Liver (tissue), 9 donors: Measurements from ENCODE around the gene SNAPC2. TPM values are rescaled to one million over a fixed set of nuclear protein-coding genes. Genes with fewer than 3 reads are reported as not detected.

Experiments
- DNase-seq: peaks from one replicate; pipeline ENCODE4 v3.0.0-alpha.2; 2017; ENCODE audit warnings: low spot score
- H3K27ac ChIP-seq, 2 donors: one replicate each; pipeline ENCODE4 v1.7.0; 2013; ENCODE audit warnings: inconsistent platforms in 2 of 2, low read length in 2 of 2, control low read depth in 1 of 2, low read depth in 1 of 2, mild to moderate bottlenecking in 1 of 2
- H3K27me3 ChIP-seq, 4 donors: one replicate each; pipeline versions ENCODE4 v1.6.1 to v1.7.0; 2013; ENCODE audit warnings: low read length in 3 of 4, inconsistent platforms in 1 of 4, mild to moderate bottlenecking in 1 of 4, moderate library complexity in 1 of 4; ENCODE audit not compliant: control insufficient read depth in 4 of 4, insufficient read depth in 4 of 4
- H3K36me3 ChIP-seq, 4 donors: one replicate each; pipeline versions ENCODE4 v1.6.1 to v1.7.0; 2013; ENCODE audit warnings: low read length in 3 of 4, mild to moderate bottlenecking in 3 of 4, low read depth in 1 of 4, moderate library complexity in 1 of 4; ENCODE audit not compliant: control insufficient read depth in 4 of 4, insufficient read depth in 3 of 4
- H3K4me1 ChIP-seq, 4 donors: one replicate each; pipeline versions ENCODE4 v1.6.1 to v1.7.0; 2013; ENCODE audit warnings: low read length in 3 of 4, mild to moderate bottlenecking in 3 of 4, moderate library complexity in 1 of 4; ENCODE audit not compliant: control insufficient read depth in 4 of 4, insufficient read depth in 4 of 4
- H3K4me3 ChIP-seq, 3 donors: one replicate each; pipeline versions ENCODE4 v1.6.1 to v1.7.0; 2013; ENCODE audit warnings: low read length in 3 of 3, control low read depth in 1 of 3, low read depth in 1 of 3, mild to moderate bottlenecking in 1 of 3
- H3K9ac ChIP-seq, 2 donors: one replicate each; pipeline ENCODE4 v1.7.0; 2013; ENCODE audit warnings: low read length in 2 of 2, mild to moderate bottlenecking in 2 of 2, moderate library complexity in 2 of 2, control low read depth in 1 of 2, low read depth in 1 of 2
- H3K9me3 ChIP-seq, 4 donors: one replicate each; pipeline versions ENCODE4 v1.6.1 to v1.7.0; 2013; ENCODE audit warnings: low read length in 3 of 4; ENCODE audit not compliant: control insufficient read depth in 4 of 4
- EGR1 ChIP-seq, 2 donors: IDR thresholded peaks; 2 replicates each; pipeline ENCODE4 v1.6.1; 2016 to 2018; ENCODE audit warnings: antibody characterized with exemption in 2 of 2, low read depth in 2 of 2
- FOXA1 ChIP-seq: IDR thresholded peaks from 2 replicates; pipeline ENCODE4 v1.6.1; 2016; ENCODE audit warnings: antibody characterized with exemption
- JUND ChIP-seq, 2 donors: IDR thresholded peaks; 2 replicates each; pipeline ENCODE4 v1.6.1; 2016; ENCODE audit warnings: antibody characterized with exemption in 2 of 2
- RAD21 ChIP-seq, 2 donors: IDR thresholded peaks; 2 replicates each; pipeline ENCODE4 v1.6.1; 2016; ENCODE audit warnings: antibody characterized with exemption in 2 of 2, mild to moderate bottlenecking in 2 of 2
- RXRA ChIP-seq, 2 donors: IDR thresholded peaks; 2 replicates each; pipeline ENCODE4 v1.6.1; 2017 to 2018; ENCODE audit warnings: antibody characterized with exemption in 2 of 2, mild to moderate bottlenecking in 1 of 2
- TAF1 ChIP-seq: conservative IDR thresholded peaks from 2 replicates; pipeline ENCODE4 v1.6.1; 2016; ENCODE audit warnings: antibody characterized with exemption, mild to moderate bottlenecking
- WGBS: extraction: QIAGEN DNeasy Blood & Tissue Kit; methylation state at CpG from one replicate; pipeline ENCODE4 v1.1.7; 2013; 5-methylcytosine and 5-hydroxymethylcytosine counted together
- polyA plus RNA-seq, 2 donors: library from polyadenylated mRNA; stranded (reverse) in 1 of 2; unstranded in 1 of 2; fragments of 200-250 nt in 1 of 2; fragments of >200 nt in 1 of 2; fragmentation: Nextera tagmentation in 1 of 2; extraction: Ambion mirVana in 1 of 2; gene quantifications; one replicate each; pipeline versions ENCODE4 v1.2.1 to v1.2.3, GENCODE V29; 2013 to 2015
- total RNA-seq, 2 donors: library from RNA; depleted of rRNA; stranded (reverse); fragments of >200 nt; gene quantifications; one replicate each; pipeline ENCODE4 v1.2.3, GENCODE V29; 2014
- TF ChIP-seq, protein P1 (sequence below): fragments of 150-350 bp; IDR thresholded peaks from 2 replicates; pipeline ENCODE4 v1.5.1; 2017; ENCODE audit warnings: improper control_type of control experiment, low read depth, low read length; ENCODE audit not compliant: missing input control
- TF ChIP-seq, protein P2 (sequence below): IDR thresholded peaks from 2 replicates; pipeline ENCODE4 v1.6.1; 2016; ENCODE audit warnings: antibody characterized with exemption
- TF ChIP-seq, protein P3 (sequence below): IDR thresholded peaks from 2 replicates; pipeline ENCODE4 v1.6.1; 2016; ENCODE audit warnings: antibody characterized with exemption, mild to moderate bottlenecking
- TF ChIP-seq, protein P4 (sequence below): IDR thresholded peaks from 2 replicates; pipeline ENCODE4 v1.6.1; 2016; ENCODE audit warnings: antibody characterized with exemption
- donor health status: healthy.
- donor health status: healthy.
- donor health status: healthy.
- donor health status: healthy.
- donor health status: healthy.

Gene SNAPC2
- total and polyA plus RNA-seq, 4 donors = 2.8 to 7.1 (median 3.3) TPM

DNA sequence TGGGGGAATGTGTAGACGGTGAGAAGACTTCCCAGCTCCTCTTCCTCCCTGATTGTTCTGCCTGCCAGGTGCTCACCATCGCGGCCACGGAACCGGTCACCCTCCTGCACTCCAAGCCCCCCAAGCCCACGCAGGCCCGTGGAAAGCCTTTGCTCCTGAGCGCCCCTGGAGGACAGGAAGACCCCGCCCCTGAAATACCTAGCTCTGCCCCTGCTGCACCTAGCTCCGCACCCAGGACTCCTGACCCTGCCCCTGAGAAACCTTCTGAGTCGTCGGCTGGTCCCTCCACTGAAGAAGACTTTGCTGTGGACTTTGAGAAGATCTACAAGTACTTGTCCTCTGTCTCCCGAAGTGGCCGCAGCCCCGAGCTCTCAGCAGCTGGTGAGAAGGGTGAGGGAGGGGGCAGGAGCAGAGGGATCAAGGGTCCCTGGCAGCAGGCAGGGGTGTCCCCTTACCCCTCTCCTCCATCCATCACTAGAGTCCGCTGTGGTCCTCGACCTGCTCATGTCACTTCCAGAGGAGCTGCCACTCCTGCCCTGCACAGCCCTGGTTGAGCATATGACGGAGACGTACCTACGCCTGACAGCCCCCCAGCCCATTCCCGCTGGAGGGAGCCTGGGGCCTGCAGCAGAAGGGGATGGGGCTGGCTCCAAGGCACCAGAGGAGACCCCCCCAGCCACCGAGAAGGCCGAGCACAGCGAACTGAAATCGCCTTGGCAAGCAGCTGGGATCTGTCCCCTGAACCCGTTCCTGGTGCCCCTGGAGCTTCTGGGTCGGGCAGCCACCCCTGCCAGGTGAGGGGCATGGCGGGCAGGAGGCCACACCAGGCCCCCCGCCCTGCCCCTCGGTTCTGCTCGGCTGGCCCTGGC lies 2.1 kb downstream of the SNAPC2 start (continued):
- TF ChIP-seq, protein P1, sequence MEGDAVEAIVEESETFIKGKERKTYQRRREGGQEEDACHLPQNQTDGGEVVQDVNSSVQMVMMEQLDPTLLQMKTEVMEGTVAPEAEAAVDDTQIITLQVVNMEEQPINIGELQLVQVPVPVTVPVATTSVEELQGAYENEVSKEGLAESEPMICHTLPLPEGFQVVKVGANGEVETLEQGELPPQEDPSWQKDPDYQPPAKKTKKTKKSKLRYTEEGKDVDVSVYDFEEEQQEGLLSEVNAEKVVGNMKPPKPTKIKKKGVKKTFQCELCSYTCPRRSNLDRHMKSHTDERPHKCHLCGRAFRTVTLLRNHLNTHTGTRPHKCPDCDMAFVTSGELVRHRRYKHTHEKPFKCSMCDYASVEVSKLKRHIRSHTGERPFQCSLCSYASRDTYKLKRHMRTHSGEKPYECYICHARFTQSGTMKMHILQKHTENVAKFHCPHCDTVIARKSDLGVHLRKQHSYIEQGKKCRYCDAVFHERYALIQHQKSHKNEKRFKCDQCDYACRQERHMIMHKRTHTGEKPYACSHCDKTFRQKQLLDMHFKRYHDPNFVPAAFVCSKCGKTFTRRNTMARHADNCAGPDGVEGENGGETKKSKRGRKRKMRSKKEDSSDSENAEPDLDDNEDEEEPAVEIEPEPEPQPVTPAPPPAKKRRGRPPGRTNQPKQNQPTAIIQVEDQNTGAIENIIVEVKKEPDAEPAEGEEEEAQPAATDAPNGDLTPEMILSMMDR = no peak
- TF ChIP-seq FOXA1 (no peak), RAD21 (IDR thresholded peaks at IDR 0.05) (no peak), JUND (IDR thresholded peaks at IDR 0.05) (no peak)

DNA sequence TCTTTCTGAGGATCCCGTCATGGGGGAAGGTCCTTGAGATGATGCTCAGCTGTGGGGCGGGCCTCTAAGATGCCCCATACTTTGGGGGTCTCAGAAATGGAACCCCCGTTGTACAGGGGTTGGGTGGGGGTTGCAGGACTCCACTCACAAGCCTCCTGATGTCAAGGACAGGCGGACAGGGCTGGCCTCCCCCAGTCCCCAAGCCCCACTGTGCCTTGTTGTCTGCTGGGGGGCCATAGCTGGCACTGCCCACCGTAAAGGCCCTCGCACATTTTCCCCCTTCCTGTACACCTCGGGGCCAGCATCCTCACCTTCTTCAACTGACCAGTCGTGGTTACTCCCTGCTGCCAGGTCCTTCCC lies 2.7 kb downstream of the SNAPC2 start:
- peaks cover 0 to 12% (median 5%) of the 10 kb centered on the region in 4 donors for H3K36me3 ChIP-seq
- H3K4me1 ChIP-seq = peaks cover 18 to 43% (median 29%) of the 10 kb centered on the region in 4 donors
- no peak overlapping the region for H3K27ac ChIP-seq
- no peaks in the 10 kb centered on the region for H3K27me3 ChIP-seq
- H3K4me3 ChIP-seq = no peak overlapping the region
- DNase-seq = no peak
- H3K9me3 ChIP-seq = no peaks in the 10 kb centered on the region
- WGBS = 92% methylated on average over 8 of the region's 8 CpGs
- no peak overlapping the region for H3K9ac ChIP-seq
- TF ChIP-seq, protein P2, sequence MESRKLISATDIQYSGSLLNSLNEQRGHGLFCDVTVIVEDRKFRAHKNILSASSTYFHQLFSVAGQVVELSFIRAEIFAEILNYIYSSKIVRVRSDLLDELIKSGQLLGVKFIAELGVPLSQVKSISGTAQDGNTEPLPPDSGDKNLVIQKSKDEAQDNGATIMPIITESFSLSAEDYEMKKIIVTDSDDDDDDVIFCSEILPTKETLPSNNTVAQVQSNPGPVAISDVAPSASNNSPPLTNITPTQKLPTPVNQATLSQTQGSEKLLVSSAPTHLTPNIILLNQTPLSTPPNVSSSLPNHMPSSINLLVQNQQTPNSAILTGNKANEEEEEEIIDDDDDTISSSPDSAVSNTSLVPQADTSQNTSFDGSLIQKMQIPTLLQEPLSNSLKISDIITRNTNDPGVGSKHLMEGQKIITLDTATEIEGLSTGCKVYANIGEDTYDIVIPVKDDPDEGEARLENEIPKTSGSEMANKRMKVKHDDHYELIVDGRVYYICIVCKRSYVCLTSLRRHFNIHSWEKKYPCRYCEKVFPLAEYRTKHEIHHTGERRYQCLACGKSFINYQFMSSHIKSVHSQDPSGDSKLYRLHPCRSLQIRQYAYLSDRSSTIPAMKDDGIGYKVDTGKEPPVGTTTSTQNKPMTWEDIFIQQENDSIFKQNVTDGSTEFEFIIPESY = no peak
- TF ChIP-seq EGR1 (IDR thresholded peaks at IDR 0.05; ENCODE audit: low read depth in 2 of 2) (no peak), RXRA (IDR thresholded peaks at IDR 0.05) (no peak), FOXA1 (no peak), TAF1 (no peak)
- TF ChIP-seq, protein P3, sequence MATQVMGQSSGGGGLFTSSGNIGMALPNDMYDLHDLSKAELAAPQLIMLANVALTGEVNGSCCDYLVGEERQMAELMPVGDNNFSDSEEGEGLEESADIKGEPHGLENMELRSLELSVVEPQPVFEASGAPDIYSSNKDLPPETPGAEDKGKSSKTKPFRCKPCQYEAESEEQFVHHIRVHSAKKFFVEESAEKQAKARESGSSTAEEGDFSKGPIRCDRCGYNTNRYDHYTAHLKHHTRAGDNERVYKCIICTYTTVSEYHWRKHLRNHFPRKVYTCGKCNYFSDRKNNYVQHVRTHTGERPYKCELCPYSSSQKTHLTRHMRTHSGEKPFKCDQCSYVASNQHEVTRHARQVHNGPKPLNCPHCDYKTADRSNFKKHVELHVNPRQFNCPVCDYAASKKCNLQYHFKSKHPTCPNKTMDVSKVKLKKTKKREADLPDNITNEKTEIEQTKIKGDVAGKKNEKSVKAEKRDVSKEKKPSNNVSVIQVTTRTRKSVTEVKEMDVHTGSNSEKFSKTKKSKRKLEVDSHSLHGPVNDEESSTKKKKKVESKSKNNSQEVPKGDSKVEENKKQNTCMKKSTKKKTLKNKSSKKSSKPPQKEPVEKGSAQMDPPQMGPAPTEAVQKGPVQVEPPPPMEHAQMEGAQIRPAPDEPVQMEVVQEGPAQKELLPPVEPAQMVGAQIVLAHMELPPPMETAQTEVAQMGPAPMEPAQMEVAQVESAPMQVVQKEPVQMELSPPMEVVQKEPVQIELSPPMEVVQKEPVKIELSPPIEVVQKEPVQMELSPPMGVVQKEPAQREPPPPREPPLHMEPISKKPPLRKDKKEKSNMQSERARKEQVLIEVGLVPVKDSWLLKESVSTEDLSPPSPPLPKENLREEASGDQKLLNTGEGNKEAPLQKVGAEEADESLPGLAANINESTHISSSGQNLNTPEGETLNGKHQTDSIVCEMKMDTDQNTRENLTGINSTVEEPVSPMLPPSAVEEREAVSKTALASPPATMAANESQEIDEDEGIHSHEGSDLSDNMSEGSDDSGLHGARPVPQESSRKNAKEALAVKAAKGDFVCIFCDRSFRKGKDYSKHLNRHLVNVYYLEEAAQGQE = no peak
- TF ChIP-seq, protein P4, sequence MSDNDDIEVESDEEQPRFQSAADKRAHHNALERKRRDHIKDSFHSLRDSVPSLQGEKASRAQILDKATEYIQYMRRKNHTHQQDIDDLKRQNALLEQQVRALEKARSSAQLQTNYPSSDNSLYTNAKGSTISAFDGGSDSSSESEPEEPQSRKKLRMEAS = no peak
